HG02981 (cell line): ENCODE measurements around the gene GPA33.
"Not testable (repeated sequence)": the region's sequence is repeated elsewhere in the genome, so short reads cannot be mapped to it uniquely, and the experiment has no call there.

Experiments
- ATAC-seq: cut with Tn5 transposase; IDR thresholded peaks from one replicate; pipeline ENCODE4 v1.9.1; 2021; ENCODE audit warnings: mild to moderate bottlenecking, moderate library complexity; ENCODE audit not compliant: unreplicated experiment

Gene GPA33

GRCh38 chr1:167059045-167059808, 30.9 kb downstream of the GPA33 start:
- no peak for ATAC-seq

GRCh38 chr1:167057241-167057688, 32.9 kb downstream of the GPA33 start:
- ATAC-seq, result peak; percentile 62

- ATAC-seq, result no peak
Measured at GRCh38 chr1:167056529-167057231, 33.5 kb downstream of the GPA33 start.

- no peak for ATAC-seq
Measured at GRCh38 chr1:167054946-167055630, 35.1 kb downstream of the GPA33 start.

GRCh38 chr1:167054531-167054930, 35.6 kb downstream of the GPA33 start:
- ATAC-seq, result no peak

GRCh38 chr1:167052389-167052788, 37.8 kb downstream of the GPA33 start:
- no peak for ATAC-seq

- no peak for ATAC-seq
Measured at GRCh38 chr1:167051907-167052306, 38.3 kb downstream of the GPA33 start.

- peak; percentile 98 for ATAC-seq
Measured at GRCh38 chr1:167043752-167044488, 46.3 kb downstream of the GPA33 start.

GRCh38 chr1:167033646-167034045, 56.5 kb downstream of the GPA33 start:
- no peak for ATAC-seq

GRCh38 chr1:167029553-167029952, 60.6 kb downstream of the GPA33 start:
- ATAC-seq, result not testable (repeated sequence)

- ATAC-seq, result peak; percentile 93
Measured at GRCh38 chr1:167022384-167022783, 67.8 kb downstream of the GPA33 start.

- no peak for ATAC-seq
Measured at GRCh38 chr1:167016100-167016750, 74.0 kb downstream of the GPA33 start.

- no peak for ATAC-seq
Measured at GRCh38 chr1:167013108-167013929, 76.9 kb downstream of the GPA33 start.

- ATAC-seq, result no peak
Measured at GRCh38 chr1:167012570-167012969, 77.6 kb downstream of the GPA33 start.

- ATAC-seq, result no peak
Measured at GRCh38 chr1:167011560-167012191, 78.5 kb downstream of the GPA33 start.

- ATAC-seq, result no peak
Measured at GRCh38 chr1:167003711-167004110, 86.5 kb downstream of the GPA33 start.
